PFSK-1 (cell line): ENCODE results near the gene AIMP1.

ENCODE experiments used
- FOXP2 ChIP-seq: optimal IDR thresholded peaks from 2 replicates; pipeline ENCODE3; 2011; ENCODE audit warnings: borderline replicate concordance, control low read depth, inconsistent platforms; ENCODE audit not compliant: insufficient read depth; ENCODE audit errors: extremely low read length, extremely low read depth
- POLR2AphosphoS5 ChIP-seq: IDR thresholded peaks from 2 replicates; pipeline ENCODE4 v1.6.1; 2012; ENCODE audit warnings: low read depth, mild to moderate bottlenecking, control low read depth, low read length, moderate library complexity
- REST ChIP-seq, 2 experiments: IDR thresholded peaks; 2 replicates each; pipeline versions ENCODE4 v1.6.1 to v1.8.0; 2011 to 2012; ENCODE audit warnings: low read depth in 2 of 2, low read length in 2 of 2, control low read depth in 1 of 2, inconsistent platforms in 1 of 2, mild to moderate bottlenecking in 1 of 2, moderate library complexity in 1 of 2; ENCODE audit not compliant: insufficient read depth in 1 of 2
- SIN3A ChIP-seq: IDR thresholded peaks from 2 replicates; pipeline ENCODE4 v1.6.1; 2012; ENCODE audit warnings: mild to moderate bottlenecking, low read length, moderate library complexity, borderline replicate concordance; ENCODE audit not compliant: insufficient read depth
- TAF1 ChIP-seq: IDR thresholded peaks from 2 replicates; pipeline ENCODE4 v1.6.1; 2012; ENCODE audit warnings: low read length, control low read depth, borderline replicate concordance; ENCODE audit not compliant: insufficient read depth

AIMP1 gene

DNA sequence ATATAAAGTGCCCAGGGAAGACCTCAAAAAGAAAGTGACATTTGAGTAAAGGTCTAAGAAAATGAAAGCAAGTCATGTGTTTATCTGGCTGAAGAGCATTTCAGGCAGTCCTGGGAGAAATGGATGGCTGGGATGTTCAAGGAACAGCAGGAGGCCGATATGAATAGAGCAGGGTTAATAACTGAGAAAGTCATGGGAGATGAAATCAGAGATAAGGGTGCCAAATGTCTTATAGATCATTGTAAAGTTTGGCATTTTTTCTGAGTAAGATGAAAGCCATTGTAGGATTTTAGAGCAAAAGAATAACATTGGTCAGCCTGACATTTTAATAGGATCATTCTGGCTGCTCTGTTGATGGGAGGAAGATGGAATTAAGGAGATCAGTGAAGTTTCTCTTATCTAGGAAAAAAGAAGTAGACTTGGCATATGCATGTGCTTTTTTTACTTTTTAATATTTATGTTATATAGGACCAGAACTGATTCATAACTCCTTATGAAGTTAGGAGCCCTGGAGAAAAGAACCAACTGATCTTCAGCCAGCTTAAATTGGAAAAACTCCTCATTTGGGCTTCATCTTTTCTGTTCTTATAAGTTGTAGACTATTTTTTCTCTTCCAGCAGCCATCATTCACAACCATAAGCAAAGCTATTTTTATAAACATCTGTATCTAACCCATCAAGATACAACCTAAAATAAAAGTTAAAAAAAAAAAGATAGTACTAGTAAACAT is 18.6 kb downstream of the AIMP1 start:
- no peak for TF ChIP-seq SIN3A
- no peak for TF ChIP-seq TAF1
- TF ChIP-seq REST (IDR thresholded peaks at IDR 0.05; ENCODE audit: insufficient read depth in 1 of 2, low read depth in 2 of 2, low read length in 2 of 2) = no peak
- no peak for TF ChIP-seq FOXP2
- TF ChIP-seq POLR2AphosphoS5 = no peak

GRCh38 chr4:106336618-106337017 is 20.3 kb downstream of the AIMP1 start:
- no peak for TF ChIP-seq POLR2AphosphoS5
- TF ChIP-seq REST (IDR thresholded peaks at IDR 0.05; ENCODE audit: insufficient read depth in 1 of 2, low read depth in 2 of 2, low read length in 2 of 2) = no peak
- no peak for TF ChIP-seq FOXP2
- TF ChIP-seq TAF1 = no peak
- TF ChIP-seq SIN3A = no peak

- no peak for TF ChIP-seq FOXP2
- TF ChIP-seq POLR2AphosphoS5 = no peak
- no peak for TF ChIP-seq REST (IDR thresholded peaks at IDR 0.05; ENCODE audit: insufficient read depth in 1 of 2, low read depth in 2 of 2, low read length in 2 of 2)
- TF ChIP-seq SIN3A = no peak
- TF ChIP-seq TAF1 = no peak
Measured at GRCh38 chr4:106337916-106338315, 21.6 kb downstream of the AIMP1 start.

- TF ChIP-seq FOXP2 (no peak), POLR2AphosphoS5 (no peak), SIN3A (no peak), REST (IDR thresholded peaks at IDR 0.05; ENCODE audit: insufficient read depth in 1 of 2, low read depth in 2 of 2, low read length in 2 of 2) (no peak), TAF1 (no peak)
Measured at GRCh38 chr4:106338671-106339070, 22.3 kb downstream of the AIMP1 start.
